Endodermal cell (in vitro differentiated cells): Measurements from ENCODE around the gene PNMA1. TPM values are rescaled to one million over a fixed set of nuclear protein-coding genes. Genes with fewer than 3 reads are reported as not detected.

Source experiments
- DNase-seq: peaks from one replicate; pipeline ENCODE4 v3.0.0-alpha.2; 2017
- H3K27ac ChIP-seq: 2 replicates; pipeline ENCODE4 v1.5.1; 2013; ENCODE audit warnings: mild to moderate bottlenecking, low read depth, low read length, moderate library complexity
- H3K27me3 ChIP-seq: 2 replicates; pipeline ENCODE4 v1.6.1; 2013; ENCODE audit warnings: mild to moderate bottlenecking, low read length, moderate library complexity; ENCODE audit not compliant: insufficient read depth, control insufficient read depth, poor library complexity, severe bottlenecking
- H3K36me3 ChIP-seq: 2 replicates; pipeline ENCODE4 v1.7.0; 2013; ENCODE audit warnings: mild to moderate bottlenecking, low read length, moderate library complexity; ENCODE audit not compliant: control insufficient read depth, insufficient read depth
- H3K4me1 ChIP-seq: one replicate; pipeline ENCODE4 v1.7.0; 2013; ENCODE audit warnings: low read length; ENCODE audit not compliant: control insufficient read depth, insufficient read depth
- H3K4me3 ChIP-seq: 2 replicates; pipeline ENCODE4 v1.5.1; 2013; ENCODE audit warnings: mild to moderate bottlenecking, low read length, moderate library complexity
- H3K9ac ChIP-seq: 2 replicates; pipeline ENCODE4 v1.6.1; 2013; ENCODE audit warnings: mild to moderate bottlenecking, low read length, moderate library complexity; ENCODE audit not compliant: poor library complexity, severe bottlenecking; ENCODE audit errors: extremely low read depth
- H3K9me3 ChIP-seq: 2 replicates; pipeline ENCODE4 v1.6.1; 2013; ENCODE audit warnings: mild to moderate bottlenecking, low read length, moderate library complexity; ENCODE audit not compliant: control insufficient read depth
- H3K27ac Mint-ChIP-seq: 2 replicates; pipeline ENCODE4 v1.8.0; 2020; ENCODE audit warnings: mixed read lengths
- H3K27me3 Mint-ChIP-seq: 2 replicates; pipeline ENCODE4 v1.8.0; 2021; ENCODE audit warnings: mild to moderate bottlenecking, mixed read lengths; ENCODE audit not compliant: insufficient read depth
- H3K36me3 Mint-ChIP-seq: 2 replicates; pipeline ENCODE4 v1.8.0; 2020; ENCODE audit warnings: low read depth, mixed read lengths
- H3K4me1 Mint-ChIP-seq: 2 replicates; pipeline ENCODE4 v1.8.0; 2020; ENCODE audit warnings: mixed read lengths
- H3K4me3 Mint-ChIP-seq: 2 replicates; pipeline ENCODE4 v1.8.0; 2020; ENCODE audit warnings: mild to moderate bottlenecking, moderate library complexity, mixed read lengths
- H3K9me3 Mint-ChIP-seq: 2 replicates; pipeline ENCODE4 v1.8.0; 2020; ENCODE audit warnings: mild to moderate bottlenecking, mixed read lengths
- WGBS, 2 experiments: methylation state at CpG; one replicate each; pipeline versions ENCODE4 v1.1.5 to v1.1.7; 2013; ENCODE audit warnings: missing lambda C conversion rate in 2 of 2, mixed read lengths in 1 of 2; ENCODE audit not compliant: insufficient coverage in 1 of 2, insufficient read length in 1 of 2; 5-methylcytosine and 5-hydroxymethylcytosine counted together
- total RNA-seq, 2 donors: library from RNA; stranded (reverse); fragmentation: NEBNext Ultra II Directional in 1 of 2; extraction: Animal tissue kit (Norgen Biotek cat#: 25700) in 1 of 2; gene quantifications; 2 replicates in 1 of 2; 3 replicates in 1 of 2; pipeline ENCODE4 v1.2.1, GENCODE V29; 2021
- TF ChIP-seq, protein P1 (sequence below): fragments of 200-600 bp; sonication (generic); conservative IDR thresholded peaks from 2 replicates; pipeline ENCODE4 v1.5.0; 2021; ENCODE audit warnings: antibody characterized with exemption, mild to moderate bottlenecking

The PNMA1 gene
- total RNA-seq, 2 donors from 2014 or later, result 66.9 to 70.4 TPM

DNA sequence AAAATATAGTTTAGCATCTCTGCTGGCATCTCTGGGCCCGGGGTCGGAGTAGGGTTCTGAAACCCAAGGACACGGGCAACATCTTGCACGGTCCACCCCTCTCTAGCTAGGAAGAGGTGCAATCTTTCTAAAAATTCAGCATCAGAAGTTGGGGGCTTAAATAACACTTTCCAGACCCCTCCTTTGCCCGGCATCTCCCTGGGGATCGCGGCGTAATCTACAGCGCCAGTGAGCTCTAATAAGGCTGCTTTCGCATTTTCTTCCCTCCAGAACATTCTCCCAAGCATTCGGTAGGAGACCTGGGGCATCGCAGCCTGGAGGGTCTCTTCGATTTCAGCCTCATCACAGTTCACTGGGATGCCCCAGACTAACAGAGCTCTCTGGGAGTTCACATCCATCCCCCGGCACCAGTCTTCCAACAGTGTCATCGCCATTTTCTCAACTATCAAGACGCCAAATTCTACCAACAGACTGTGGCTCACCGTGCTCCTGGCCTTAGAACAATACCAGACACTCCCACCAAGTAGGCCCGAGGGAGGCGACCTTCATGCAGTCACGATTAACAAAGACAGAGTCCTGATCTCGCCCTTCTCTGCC, 880 bp downstream of the PNMA1 start:
- H3K27me3 ChIP-seq, result no peaks in the 10 kb centered on the region
- H3K4me3 Mint-ChIP-seq, result peak overlapping the region; percentile 96
- no peaks in the 10 kb centered on the region for H3K4me1 ChIP-seq
- H3K4me3 ChIP-seq, result peak overlapping the region; percentile 97
- peaks cover 31% of the 10 kb centered on the region for H3K4me1 Mint-ChIP-seq
- TF ChIP-seq, protein P1, sequence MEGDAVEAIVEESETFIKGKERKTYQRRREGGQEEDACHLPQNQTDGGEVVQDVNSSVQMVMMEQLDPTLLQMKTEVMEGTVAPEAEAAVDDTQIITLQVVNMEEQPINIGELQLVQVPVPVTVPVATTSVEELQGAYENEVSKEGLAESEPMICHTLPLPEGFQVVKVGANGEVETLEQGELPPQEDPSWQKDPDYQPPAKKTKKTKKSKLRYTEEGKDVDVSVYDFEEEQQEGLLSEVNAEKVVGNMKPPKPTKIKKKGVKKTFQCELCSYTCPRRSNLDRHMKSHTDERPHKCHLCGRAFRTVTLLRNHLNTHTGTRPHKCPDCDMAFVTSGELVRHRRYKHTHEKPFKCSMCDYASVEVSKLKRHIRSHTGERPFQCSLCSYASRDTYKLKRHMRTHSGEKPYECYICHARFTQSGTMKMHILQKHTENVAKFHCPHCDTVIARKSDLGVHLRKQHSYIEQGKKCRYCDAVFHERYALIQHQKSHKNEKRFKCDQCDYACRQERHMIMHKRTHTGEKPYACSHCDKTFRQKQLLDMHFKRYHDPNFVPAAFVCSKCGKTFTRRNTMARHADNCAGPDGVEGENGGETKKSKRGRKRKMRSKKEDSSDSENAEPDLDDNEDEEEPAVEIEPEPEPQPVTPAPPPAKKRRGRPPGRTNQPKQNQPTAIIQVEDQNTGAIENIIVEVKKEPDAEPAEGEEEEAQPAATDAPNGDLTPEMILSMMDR, result no peak
- H3K27me3 Mint-ChIP-seq, result no peaks in the 10 kb centered on the region
- 0 to 2% methylated on average over 13 to 21 of the region's 21 CpGs for WGBS, 2 experiments
- peaks cover 22% of the 10 kb centered on the region for H3K36me3 ChIP-seq
- DNase-seq, result no peak
- H3K36me3 Mint-ChIP-seq, result peaks cover 19% of the 10 kb centered on the region
- no peaks in the 10 kb centered on the region for H3K9me3 Mint-ChIP-seq
- no peaks in the 10 kb centered on the region for H3K9me3 ChIP-seq
- peak overlapping the region; percentile 95 for H3K27ac ChIP-seq
- peak overlapping the region; percentile 81 for H3K9ac ChIP-seq
- H3K27ac Mint-ChIP-seq, result peak overlapping the region; percentile 96

DNA sequence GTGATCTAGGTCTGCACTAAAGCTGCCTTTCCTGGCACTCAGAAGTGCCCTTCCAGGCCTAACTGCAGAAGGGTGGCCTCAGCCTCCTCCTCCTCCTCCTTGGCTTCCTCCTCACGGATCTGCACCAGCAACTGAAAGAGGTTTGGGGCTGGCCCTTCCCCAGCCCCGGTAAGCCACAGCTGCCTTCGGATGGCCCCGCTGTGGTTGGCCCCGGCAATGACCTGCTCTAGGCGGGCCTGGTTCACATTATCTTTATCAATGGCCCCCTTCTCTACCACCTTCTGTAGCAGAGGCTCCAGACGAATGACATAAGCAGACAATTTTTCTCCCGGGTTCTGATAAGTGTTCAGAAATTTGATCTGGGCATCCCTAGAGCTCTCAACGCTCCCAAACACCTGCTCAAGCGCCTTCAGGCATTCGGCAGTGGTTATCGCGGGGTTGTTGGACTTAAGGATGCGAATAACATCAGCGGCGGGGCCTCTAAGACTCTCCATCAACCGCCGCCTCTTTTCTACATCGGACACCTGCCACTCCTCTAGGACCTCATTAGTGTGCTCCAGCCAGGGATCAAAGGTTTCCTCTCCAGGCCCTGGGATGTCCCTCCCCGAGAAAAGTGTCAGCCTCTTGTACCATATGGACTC, 1.5 kb downstream of the PNMA1 start:
- no peaks in the 10 kb centered on the region for H3K9me3 ChIP-seq
- peaks cover 19% of the 10 kb centered on the region for H3K36me3 ChIP-seq
- no peaks in the 10 kb centered on the region for H3K27me3 ChIP-seq
- Mint-ChIP-seq H3K27me3 (no peaks in the 10 kb centered on the region), H3K36me3 (peaks cover 17% of the 10 kb centered on the region), H3K4me1 (peaks cover 31% of the 10 kb centered on the region), H3K27ac (peak overlapping the region; percentile 96), H3K9me3 (no peaks in the 10 kb centered on the region), H3K4me3 (peak overlapping the region; percentile 96)
- peak overlapping the region; percentile 97 for H3K4me3 ChIP-seq
- 2 to 3% methylated on average over 7 to 20 of the region's 20 CpGs for WGBS, 2 experiments
- H3K4me1 ChIP-seq, result no peaks in the 10 kb centered on the region
- peak overlapping the region; percentile 81 for H3K9ac ChIP-seq
- peak overlapping the region; percentile 95 for H3K27ac ChIP-seq
- peak; percentile 61 for DNase-seq
- TF ChIP-seq, protein P1, result peak; percentile 24

DNA sequence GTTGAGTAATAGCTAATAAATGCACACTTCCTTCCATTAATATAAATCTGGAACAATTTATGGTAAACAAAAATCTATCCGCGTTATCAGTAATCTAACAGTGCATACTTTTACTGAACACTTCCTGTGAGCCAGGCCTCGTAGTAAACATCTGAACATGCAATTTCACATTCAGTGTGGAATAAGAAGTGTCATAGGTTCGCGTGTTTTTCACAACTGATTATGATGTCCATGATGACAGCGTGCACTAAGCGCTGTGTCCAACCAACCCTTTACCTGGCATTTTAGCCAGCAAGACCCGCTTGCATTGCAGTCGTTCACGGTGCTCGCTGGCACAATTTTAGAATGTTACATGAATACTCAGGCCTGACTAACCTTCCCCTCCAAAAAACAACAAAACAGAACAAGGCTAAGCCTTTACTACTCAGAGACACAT, 2.1 kb downstream of the PNMA1 start:
- Mint-ChIP-seq H3K27me3 (no peaks in the 10 kb centered on the region), H3K9me3 (no peaks in the 10 kb centered on the region), H3K27ac (peak overlapping the region; percentile 14), H3K4me1 (peaks cover 31% of the 10 kb centered on the region), H3K4me3 (peak overlapping the region; percentile 96), H3K36me3 (peaks cover 17% of the 10 kb centered on the region)
- H3K4me3 ChIP-seq, result peak overlapping the region; percentile 97
- H3K27me3 ChIP-seq, result no peaks in the 10 kb centered on the region
- peaks cover 14% of the 10 kb centered on the region for H3K36me3 ChIP-seq
- TF ChIP-seq, protein P1, result no peak
- H3K4me1 ChIP-seq, result no peaks in the 10 kb centered on the region
- H3K9ac ChIP-seq, result peak overlapping the region; percentile 81
- DNase-seq, result no peak
- 73 to 79% methylated on average over 9 to 11 of the region's 11 CpGs for WGBS, 2 experiments
- no peak overlapping the region for H3K27ac ChIP-seq
- H3K9me3 ChIP-seq, result no peaks in the 10 kb centered on the region
